CD4-positive, alpha-beta T cell (primary cell): Measurements from ENCODE around the gene MAP1LC3B. TPM values are rescaled to one million over a fixed set of nuclear protein-coding genes. Genes with fewer than 3 reads are reported as not detected.
A peak's percentile ranks its signal among the peaks of the same experiment; 100 is the strongest.
"Not testable (repeated sequence)": the region's sequence is repeated elsewhere in the genome, so short reads cannot be mapped to it uniquely, and the experiment has no call there.

ENCODE experiments used
- ATAC-seq: fragments of 200-7000 bp; cut with Tn5 transposase; one replicate; pipeline ENCODE4 v1.10.0; 2022; ENCODE audit warnings: mild to moderate bottlenecking; ENCODE audit not compliant: poor library complexity
- CTCF ChIA-PET: fragments of 350-600 bp; sonication (Branson Sonifier 250); formaldehyde crosslinking; loops from one replicate; lab custom pipeline; 2021; ENCODE audit warnings: antibody characterized with exemption, inconsistent platforms; lab: Charles Lee
- POLR2A ChIA-PET: fragments of 350-600 bp; sonication (Branson Sonifier 250); formaldehyde crosslinking; loops from one replicate; lab custom pipeline; 2021; ENCODE audit warnings: antibody characterized with exemption, inconsistent platforms; lab: Charles Lee
- DNase-seq, 14 experiments: peaks; one replicate each; pipeline ENCODE4 v3.0.0-alpha.2; 2013 to 2020; ENCODE audit warnings: mixed read lengths in 2 of 14
- H3K27ac ChIP-seq, 2 donors: one replicate each; pipeline versions ENCODE4 v1.5.1 to v1.7.0; 2013; ENCODE audit warnings: low read length in 2 of 2, low read depth in 1 of 2, mild to moderate bottlenecking in 1 of 2
- H3K27me3 ChIP-seq, 2 experiments: 1 replicate in 1 of 2; 2 replicates in 1 of 2; pipeline versions ENCODE4 v1.6.1 to v1.7.0; 2013; ENCODE audit warnings: low read length in 2 of 2, control low read depth in 1 of 2, mild to moderate bottlenecking in 1 of 2, moderate library complexity in 1 of 2; ENCODE audit not compliant: insufficient read depth in 2 of 2, control insufficient read depth in 1 of 2
- H3K36me3 ChIP-seq: one replicate; pipeline ENCODE4 v1.6.1; 2013; ENCODE audit warnings: low read length, control low read depth; ENCODE audit not compliant: insufficient read depth
- H3K4me1 ChIP-seq: one replicate; pipeline ENCODE4 v1.6.1; 2013; ENCODE audit warnings: low read length, control low read depth; ENCODE audit not compliant: insufficient read depth
- H3K4me3 ChIP-seq: one replicate; pipeline ENCODE4 v1.5.1; 2013; ENCODE audit warnings: mild to moderate bottlenecking, low read length, moderate library complexity
- H3K9me3 ChIP-seq, 2 experiments: 1 replicate in 1 of 2; 2 replicates in 1 of 2; pipeline versions ENCODE4 v1.6.1 to v1.7.0; 2013; ENCODE audit warnings: low read length in 2 of 2, mild to moderate bottlenecking in 2 of 2, control low read depth in 1 of 2, moderate library complexity in 1 of 2; ENCODE audit not compliant: control insufficient read depth in 1 of 2, insufficient read depth in 1 of 2
- H3K27ac Mint-ChIP-seq: one replicate; pipeline ENCODE4 v1.8.0; 2020; ENCODE audit warnings: mixed read lengths
- H3K27me3 Mint-ChIP-seq: one replicate; pipeline ENCODE4 v1.8.0; 2021; ENCODE audit warnings: mixed read lengths
- H3K36me3 Mint-ChIP-seq: one replicate; pipeline ENCODE4 v1.8.0; 2021; ENCODE audit warnings: low read depth, mixed read lengths
- H3K4me1 Mint-ChIP-seq: one replicate; pipeline ENCODE4 v1.8.0; 2021; ENCODE audit warnings: low read depth, mixed read lengths
- H3K4me3 Mint-ChIP-seq: one replicate; pipeline ENCODE4 v1.8.0; 2020; ENCODE audit warnings: mild to moderate bottlenecking, mixed read lengths
- H3K9me3 Mint-ChIP-seq: one replicate; pipeline ENCODE4 v1.8.0; 2020; ENCODE audit warnings: mixed read lengths
- intact Hi-C, 2 experiments: fragments of 100-400 bp; cut with DNase I in 1 of 2; cut with micrococcal nuclease in 1 of 2; formaldehyde crosslinking; loops; one replicate each; pipeline versions ENCODE4 v1.15.1 to v1.9.0; 2023 to 2025; cut with DNase I, micrococcal nuclease
- total RNA-seq, 174 experiments: library from RNA in 2 of 174; stranded (reverse) in 2 of 174; gene quantifications; one replicate each; pipeline ENCODE4 v1.2.3 and lab custom pipeline; 2021 to 2026
- TF ChIP-seq, protein P1 (sequence below): fragments of 200-600 bp; IDR thresholded peaks from one replicate; pipeline ENCODE4 v1.8.0; 2022; ENCODE audit warnings: antibody characterized with exemption, mild to moderate bottlenecking

The MAP1LC3B gene
- total RNA-seq, 2 experiments from 2014 or later: 92.4 to 96.6 TPM

DNA sequence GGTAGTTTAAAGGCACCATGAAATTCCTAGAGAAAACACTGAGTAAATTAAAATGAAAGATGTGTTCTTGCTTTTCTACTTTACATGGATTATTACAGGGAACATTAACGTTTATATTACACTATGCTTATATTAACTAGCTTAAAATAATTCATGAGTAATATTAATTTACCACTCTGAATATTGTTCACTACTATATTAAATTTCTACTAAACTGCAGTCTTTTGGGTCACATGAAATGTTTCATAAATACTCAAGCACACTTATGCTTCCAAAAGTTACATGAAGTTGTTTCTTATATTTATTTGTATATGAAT is 3.4 kb upstream of the MAP1LC3B start:
- no peak for DNase-seq
- Histone ChIP-seq H3K9me3 (no peaks in the 10 kb centered on the region), H3K36me3 (no peaks in the 10 kb centered on the region), H3K4me1 (peaks cover 55% of the 10 kb centered on the region), H3K27me3 (no peaks in the 10 kb centered on the region), H3K27ac (peak overlapping the region; percentile 70 to 82), H3K4me3 (peak overlapping the region; percentile 8)
- TF ChIP-seq, protein P1, sequence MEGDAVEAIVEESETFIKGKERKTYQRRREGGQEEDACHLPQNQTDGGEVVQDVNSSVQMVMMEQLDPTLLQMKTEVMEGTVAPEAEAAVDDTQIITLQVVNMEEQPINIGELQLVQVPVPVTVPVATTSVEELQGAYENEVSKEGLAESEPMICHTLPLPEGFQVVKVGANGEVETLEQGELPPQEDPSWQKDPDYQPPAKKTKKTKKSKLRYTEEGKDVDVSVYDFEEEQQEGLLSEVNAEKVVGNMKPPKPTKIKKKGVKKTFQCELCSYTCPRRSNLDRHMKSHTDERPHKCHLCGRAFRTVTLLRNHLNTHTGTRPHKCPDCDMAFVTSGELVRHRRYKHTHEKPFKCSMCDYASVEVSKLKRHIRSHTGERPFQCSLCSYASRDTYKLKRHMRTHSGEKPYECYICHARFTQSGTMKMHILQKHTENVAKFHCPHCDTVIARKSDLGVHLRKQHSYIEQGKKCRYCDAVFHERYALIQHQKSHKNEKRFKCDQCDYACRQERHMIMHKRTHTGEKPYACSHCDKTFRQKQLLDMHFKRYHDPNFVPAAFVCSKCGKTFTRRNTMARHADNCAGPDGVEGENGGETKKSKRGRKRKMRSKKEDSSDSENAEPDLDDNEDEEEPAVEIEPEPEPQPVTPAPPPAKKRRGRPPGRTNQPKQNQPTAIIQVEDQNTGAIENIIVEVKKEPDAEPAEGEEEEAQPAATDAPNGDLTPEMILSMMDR: no peak
- Mint-ChIP-seq H3K4me3 (peak overlapping the region; percentile 79), H3K9me3 (no peaks in the 10 kb centered on the region), H3K4me1 (peaks cover 55% of the 10 kb centered on the region), H3K27ac (peak overlapping the region; percentile 98), H3K27me3 (peaks cover 4% of the 10 kb centered on the region), H3K36me3 (peaks cover 22% of the 10 kb centered on the region)
- CTCF ChIA-PET: no interaction called here
- POLR2A ChIA-PET: interaction anchor here (0.7 to 1.9 kb wide), 7 partner anchors 53 to 563 kb away, joined by 3 to 15 read pairs (median 4); partner anchors contain the start of genes BANP, C16orf95 and KLHDC4
- no peak for ATAC-seq
- intact Hi-C loops: loop anchor here in 1 of 2 experiments (10.0 kb wide), 2 partner anchors 476 to 1066 kb away; partner anchors contain the start of genes SLC7A5 and ZFPM1

- Mint-ChIP-seq H3K4me1 (peaks cover 56% of the 10 kb centered on the region), H3K27ac (peak overlapping the region; percentile 98), H3K9me3 (no peaks in the 10 kb centered on the region), H3K27me3 (no peaks in the 10 kb centered on the region), H3K36me3 (peaks cover 20% of the 10 kb centered on the region), H3K4me3 (peak overlapping the region; percentile 39)
- no peaks in the 10 kb centered on the region for H3K27me3 ChIP-seq
- intact Hi-C loops: loop anchor here in 1 of 2 experiments (10.0 kb wide), 2 partner anchors 476 to 1066 kb away; partner anchors contain the start of genes SLC7A5 and ZFPM1
- no peak overlapping the region for H3K4me3 ChIP-seq
- no peaks in the 10 kb centered on the region for H3K9me3 ChIP-seq
- ChIA-PET POLR2A (interaction anchor here (0.7 kb wide), 1 partner anchor 54 kb away, joined by 4 read pairs; no protein-coding TSS in a partner anchor), CTCF (no interaction called here)
- TF ChIP-seq, protein P1: no peak
- no peaks in the 10 kb centered on the region for H3K36me3 ChIP-seq
- no peak overlapping the region for H3K27ac ChIP-seq
- DNase-seq (no peak), ATAC-seq (no peak)
- peaks cover 53% of the 10 kb centered on the region for H3K4me1 ChIP-seq
These were observed 2.9 kb upstream of the MAP1LC3B start for GRCh38 chr16:87389245-87389644.

- H3K27me3 Mint-ChIP-seq, H3K27ac ChIP-seq, ATAC-seq, H3K9me3 ChIP-seq, POLR2A ChIA-PET, H3K36me3 ChIP-seq, CTCF ChIA-PET, H3K4me3 ChIP-seq, H3K9me3 Mint-ChIP-seq, H3K27me3 ChIP-seq, DNase-seq: not testable (repeated sequence)
- H3K27ac Mint-ChIP-seq: peak overlapping the region; percentile 98
- H3K4me1 ChIP-seq: peaks cover 53% of the 10 kb centered on the region
- intact Hi-C loops: loop anchor here (5.0 to 10.0 kb wide), 5 partner anchors 102 to 1065 kb away; partner anchors contain the start of genes BANP (in 1 of the 2), KLHDC4 (in 1 of the 2), SLC7A5 (in 1 of the 2) and ZCCHC14 (in 1 of the 2)
- H3K4me1 Mint-ChIP-seq: peaks cover 63% of the 10 kb centered on the region
- peak overlapping the region; percentile 39 for H3K4me3 Mint-ChIP-seq
- peaks cover 25% of the 10 kb centered on the region for H3K36me3 Mint-ChIP-seq
These were observed 2.2 kb upstream of the MAP1LC3B start for GRCh38 chr16:87389914-87390313.
